GM21619 (cell line): Measurements from ENCODE around the gene ZNF593OS.

ENCODE experiments used
- ATAC-seq: cut with Tn5 transposase; IDR thresholded peaks from one replicate; pipeline ENCODE4 v1.9.1; 2021; ENCODE audit not compliant: unreplicated experiment

The ZNF593OS gene

GRCh38 chr1:26160527-26161414 is 10.9 kb downstream of the ZNF593OS start:
- ATAC-seq: no peak

- ATAC-seq: no peak
Observed at GRCh38 chr1:26159743-26160039, 11.9 kb downstream of the ZNF593OS start.

GRCh38 chr1:26158908-26159742 is 12.5 kb downstream of the ZNF593OS start, which contains the start of gene FAM110D:
TSS of gene FAM110D (plus strand) at chr1:26159079. CDS start at chr1:26161292, 2,213 bp downstream.
- ATAC-seq: no peak

GRCh38 chr1:26158271-26158907 is 13.2 kb downstream of the ZNF593OS start:
- no peak for ATAC-seq

- no peak for ATAC-seq
Observed at GRCh38 chr1:26156285-26157038, 15.2 kb downstream of the ZNF593OS start.

- ATAC-seq: no peak
Observed at GRCh38 chr1:26155370-26156284, 16.0 kb downstream of the ZNF593OS start.

- no peak for ATAC-seq
Observed at GRCh38 chr1:26154750-26155149, 16.9 kb downstream of the ZNF593OS start.

- no peak for ATAC-seq
Observed at GRCh38 chr1:26153966-26154532, 17.6 kb downstream of the ZNF593OS start.

- ATAC-seq: no peak
Observed at GRCh38 chr1:26148887-26149286, 22.7 kb downstream of the ZNF593OS start.

GRCh38 chr1:26145960-26146294 is 25.7 kb downstream of the ZNF593OS start:
- ATAC-seq: no peak

GRCh38 chr1:26145041-26145959 is 26.3 kb downstream of the ZNF593OS start:
- no peak for ATAC-seq

- no peak for ATAC-seq
Observed at GRCh38 chr1:26142159-26142558, 29.5 kb downstream of the ZNF593OS start.

- ATAC-seq: no peak
Observed at GRCh38 chr1:26138974-26139558, 32.6 kb downstream of the ZNF593OS start.

GRCh38 chr1:26134466-26134865 is 37.2 kb downstream of the ZNF593OS start:
- ATAC-seq: no peak

- no peak for ATAC-seq
Observed at GRCh38 chr1:26132834-26133167, 38.8 kb downstream of the ZNF593OS start.

- no peak for ATAC-seq
Observed at GRCh38 chr1:26132128-26132833, 39.4 kb downstream of the ZNF593OS start.

- no peak for ATAC-seq
Observed at GRCh38 chr1:26130695-26131094, 40.9 kb downstream of the ZNF593OS start.

- no peak for ATAC-seq
Observed at GRCh38 chr1:26129778-26130177, 41.9 kb downstream of the ZNF593OS start.
